ENCODE results near the gene TGM4. TPM values are rescaled to one million over a fixed set of nuclear protein-coding genes. Genes with fewer than 3 reads are reported as not detected.

Gene TGM4
- total and polyA plus RNA-seq, 10 of the 15 experiments (the other 5 are each of a cell fraction or from before 2014, with no cell fraction given) = not detected

DNA sequence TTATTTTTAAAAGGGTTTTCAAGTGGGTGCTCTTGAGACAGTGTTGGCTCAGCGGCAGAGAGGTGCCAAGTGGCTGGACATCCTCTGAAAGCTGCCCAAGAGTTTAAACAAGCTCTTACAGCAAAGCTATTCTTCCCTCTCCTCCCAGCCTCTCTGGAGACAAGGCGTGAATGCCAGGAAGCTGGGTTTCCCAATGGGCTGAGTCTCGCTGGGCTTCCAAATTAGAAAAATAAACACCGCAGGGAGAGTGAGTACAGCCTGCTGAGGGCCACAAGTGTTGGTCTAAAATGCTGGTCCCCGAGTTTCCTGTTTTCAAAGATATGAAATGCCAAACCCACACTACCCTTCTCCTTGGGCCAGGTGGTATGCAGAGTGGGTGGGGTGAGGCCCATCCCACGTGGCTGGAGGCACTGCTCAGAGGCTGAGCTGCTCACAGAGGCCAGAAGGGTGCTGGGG, 65.2 kb downstream of the TGM4 start:
- DNase-seq (ENCODE audit: low read depth, low spot score) (no peak), ATAC-seq (no peak), FAIRE-seq (no peak)
- Histone ChIP-seq H3K4me1 (ENCODE audit: control insufficient read depth, insufficient read depth, low read length) (no peaks in the 10 kb centered on the region), H4K20me1 (ENCODE audit: control insufficient read depth, insufficient read depth) (no peaks in the 10 kb centered on the region), H3K36me3 (ENCODE audit: control insufficient read depth in 2 of 2, insufficient read depth in 2 of 2, low read length in 1 of 2) (peaks cover 6 to 23% of the 10 kb centered on the region in 2 experiments), H2AFZ (ENCODE audit: control insufficient read depth, low read depth, low read length) (no peak overlapping the region), H3K9me3 (replicated peaks; ENCODE audit: control insufficient read depth, insufficient read depth, low read length) (no peaks in the 10 kb centered on the region), H3K27ac (ENCODE audit: control insufficient read depth, insufficient read depth) (no peak overlapping the region), H3K4me3 (no peak overlapping the region), H3K79me2 (ENCODE audit: control insufficient read depth, insufficient read depth, low read length) (no peaks in the 10 kb centered on the region), H3K9ac (ENCODE audit: control insufficient read depth, insufficient read depth, low read length) (no peak overlapping the region), H3K27me3 (replicated peaks in 1 of 2; ENCODE audit: control insufficient read depth in 2 of 2, insufficient read depth in 2 of 2, low read length in 1 of 2) (no peaks in the 10 kb centered on the region), H3K4me2 (ENCODE audit: control insufficient read depth, insufficient read depth) (no peak overlapping the region)
- WGBS (ENCODE audit: insufficient coverage, insufficient replicate concordance, low lambda C conversion rate, missing lambda C conversion rate) = 76% methylated on average over 6 of the region's 6 CpGs
- ChIA-PET RAD21 (ENCODE audit: unreplicated experiment) (no interaction called here), SMC1A (ENCODE audit: uncharacterized antibody, unreplicated experiment) (no interaction called here), CTCF (no interaction called here), POLR2A (no interaction called here)
- TF ChIP-seq JUND (IDR thresholded peaks at IDR 0.05; ENCODE audit: low read depth, low read length) (no peak), HDAC6 (IDR thresholded peaks at IDR 0.05; ENCODE audit: unreplicated experiment) (no peak), ZBED1 (IDR thresholded peaks at IDR 0.05; ENCODE audit: borderline replicate concordance) (no peak), GABPA (IDR thresholded peaks at IDR 0.05; ENCODE audit: low read depth) (no peak), CBX5 (IDR thresholded peaks at IDR 0.05; ENCODE audit: low read depth) (no peak), DPF2 (IDR thresholded peaks at IDR 0.05) (no peak), PKNOX1 (IDR thresholded peaks at IDR 0.05) (no peak), SIN3A (IDR thresholded peaks at IDR 0.05; ENCODE audit: low read depth, low read length) (no peak), MLLT1 (IDR thresholded peaks at IDR 0.05) (no peak), NFIC (IDR thresholded peaks at IDR 0.05; ENCODE audit: low read depth, low read length) (no peak), ZNF217 (IDR thresholded peaks at IDR 0.05) (no peak), PBX3 (IDR thresholded peaks at IDR 0.05; ENCODE audit: insufficient replicate concordance, low read depth, low read length) (no peak), ATF3 (IDR thresholded peaks at IDR 0.05; ENCODE audit: borderline replicate concordance, extremely low read depth, low read depth, low read length) (no peak), ASH2L (IDR thresholded peaks at IDR 0.05; ENCODE audit: borderline replicate concordance, low read depth) (no peak), ZZZ3 (IDR thresholded peaks at IDR 0.05; ENCODE audit: control insufficient read depth, insufficient read length, low read depth) (no peak), SMAD1 (IDR thresholded peaks at IDR 0.05; ENCODE audit: low read depth, partially characterized antibody) (no peak), NR2C2 (IDR thresholded peaks at IDR 0.05; ENCODE audit: borderline replicate concordance, control insufficient read depth, insufficient read length, low read depth) (no peak)
- TF ChIP-seq, protein P1, sequence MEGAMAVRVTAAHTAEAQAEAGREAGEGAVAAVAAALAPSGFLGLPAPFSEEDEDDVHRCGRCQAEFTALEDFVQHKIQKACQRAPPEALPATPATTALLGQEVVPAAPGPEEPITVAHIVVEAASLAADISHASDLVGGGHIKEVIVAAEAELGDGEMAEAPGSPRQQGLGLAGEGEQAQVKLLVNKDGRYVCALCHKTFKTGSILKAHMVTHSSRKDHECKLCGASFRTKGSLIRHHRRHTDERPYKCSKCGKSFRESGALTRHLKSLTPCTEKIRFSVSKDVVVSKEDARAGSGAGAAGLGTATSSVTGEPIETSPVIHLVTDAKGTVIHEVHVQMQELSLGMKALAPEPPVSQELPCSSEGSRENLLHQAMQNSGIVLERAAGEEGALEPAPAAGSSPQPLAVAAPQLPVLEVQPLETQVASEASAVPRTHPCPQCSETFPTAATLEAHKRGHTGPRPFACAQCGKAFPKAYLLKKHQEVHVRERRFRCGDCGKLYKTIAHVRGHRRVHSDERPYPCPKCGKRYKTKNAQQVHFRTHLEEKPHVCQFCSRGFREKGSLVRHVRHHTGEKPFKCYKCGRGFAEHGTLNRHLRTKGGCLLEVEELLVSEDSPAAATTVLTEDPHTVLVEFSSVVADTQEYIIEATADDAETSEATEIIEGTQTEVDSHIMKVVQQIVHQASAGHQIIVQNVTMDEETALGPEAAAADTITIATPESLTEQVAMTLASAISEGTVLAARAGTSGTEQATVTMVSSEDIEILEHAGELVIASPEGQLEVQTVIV (IDR thresholded peaks at IDR 0.05; ENCODE audit: borderline replicate concordance, partially characterized antibody) = no peak
- in situ Hi-C loops (cut with MboI) (no loop called here), intact Hi-C loops (cut with micrococcal nuclease; ENCODE audit: unreplicated experiment) (no loop called here)
- BruUV-seq (replicated peaks) = no TSS peak

Measured in GM12878 (cell line).